SK-N-SH treated with all-trans-retinoic acid at 6 μM for 48 hours (cell line): ENCODE measurements around the gene PHYHD1.

Experiments
- ATAC-seq: fragments of 200-7000 bp; cut with Tn5 transposase; 3 replicates; pipeline ENCODE4 v1.9.1; 2020; ENCODE audit warnings: mild to moderate bottlenecking, moderate library complexity
- ARNTL ChIP-seq: fragments of 450-650 bp; formaldehyde crosslinking; IDR thresholded peaks from 2 replicates; pipeline ENCODE4 v1.5.0; 2020; ENCODE audit warnings: low read depth, mild to moderate bottlenecking, moderate library complexity, borderline replicate concordance
- CSDC2 ChIP-seq: fragments of 250-450 bp; sonication (Bioruptor Pico); IDR thresholded peaks from 2 replicates; pipeline ENCODE4 v1.5.0; 2020; ENCODE audit warnings: mild to moderate bottlenecking, moderate library complexity
- ESRRG ChIP-seq: fragments of 250-450 bp; sonication (Bioruptor Pico); IDR thresholded peaks from 2 replicates; pipeline ENCODE4 v1.6.1; 2021; ENCODE audit warnings: mild to moderate bottlenecking
- OSR1 ChIP-seq: fragments of 250-450 bp; sonication (Bioruptor Pico); IDR thresholded peaks from 2 replicates; pipeline ENCODE4 v1.8.0; 2022; ENCODE audit warnings: moderate library complexity, mild to moderate bottlenecking, inconsistent platforms
- PATZ1 ChIP-seq: fragments of 250-450 bp; sonication (Bioruptor Pico); IDR thresholded peaks from 2 replicates; pipeline ENCODE4 v1.8.0; 2020; ENCODE audit warnings: mild to moderate bottlenecking, moderate library complexity, borderline replicate concordance
- POU6F1 ChIP-seq: fragments of 250-450 bp; sonication (Bioruptor Pico); IDR thresholded peaks from 2 replicates; pipeline ENCODE4 v1.8.0; 2021; ENCODE audit warnings: low read depth, mild to moderate bottlenecking, moderate library complexity, borderline replicate concordance
- RARB ChIP-seq: fragments of 250-450 bp; sonication (Bioruptor Pico); IDR thresholded peaks from 2 replicates; pipeline ENCODE4 v1.8.0; 2021; ENCODE audit warnings: mild to moderate bottlenecking, moderate library complexity
- SNAI2 ChIP-seq: fragments of 250-450 bp; sonication (Bioruptor Pico); IDR thresholded peaks from 2 replicates; pipeline ENCODE4 v1.5.0; 2020; ENCODE audit warnings: mild to moderate bottlenecking, moderate library complexity
- TCF4 ChIP-seq: fragments of 250-450 bp; sonication (Bioruptor Pico); IDR thresholded peaks from 2 replicates; pipeline ENCODE4 v1.8.0; 2021; ENCODE audit warnings: mild to moderate bottlenecking, moderate library complexity, borderline replicate concordance
- ZC3H10 ChIP-seq: fragments of 250-450 bp; sonication (Bioruptor Pico); IDR thresholded peaks from 2 replicates; pipeline ENCODE4 v1.5.1; 2021; ENCODE audit warnings: mild to moderate bottlenecking, moderate library complexity
- ZFP3 ChIP-seq: fragments of 250-450 bp; sonication (Bioruptor Pico); IDR thresholded peaks from 2 replicates; pipeline ENCODE4 v1.5.0; 2020; ENCODE audit warnings: mild to moderate bottlenecking, moderate library complexity
- ZNF565 ChIP-seq: fragments of 450-650 bp; formaldehyde crosslinking; conservative IDR thresholded peaks from 2 replicates; pipeline ENCODE4 v1.5.0; 2020; ENCODE audit warnings: low read depth, mild to moderate bottlenecking, moderate library complexity
- ZNF8 ChIP-seq: fragments of 450-650 bp; formaldehyde crosslinking; IDR thresholded peaks from 2 replicates; pipeline ENCODE4 v1.5.0; 2020; ENCODE audit warnings: mild to moderate bottlenecking, moderate library complexity
- TF ChIP-seq, protein P1 (sequence below): fragments of 250-450 bp; sonication (Bioruptor Pico); IDR thresholded peaks from 2 replicates; pipeline ENCODE4 v1.5.0; 2020; ENCODE audit warnings: mild to moderate bottlenecking, moderate library complexity

PHYHD1 gene

GRCh38 chr9:128887914-128888350, 32.9 kb upstream of the PHYHD1 start:
- ATAC-seq = no peak
- TF ChIP-seq OSR1 (CRISPR knock-in tag) = no peak
- TF ChIP-seq SNAI2 (CRISPR knock-in tag) = no peak
- TF ChIP-seq ARNTL = no peak
- no peak for TF ChIP-seq CSDC2 (CRISPR knock-in tag)
- no peak for TF ChIP-seq ZNF565 (CRISPR knock-in tag)
- no peak for TF ChIP-seq TCF4 (CRISPR knock-in tag)
- TF ChIP-seq ESRRG (CRISPR knock-in tag) = no peak
- TF ChIP-seq ZFP3 (CRISPR knock-in tag) = no peak
- TF ChIP-seq, protein P1, sequence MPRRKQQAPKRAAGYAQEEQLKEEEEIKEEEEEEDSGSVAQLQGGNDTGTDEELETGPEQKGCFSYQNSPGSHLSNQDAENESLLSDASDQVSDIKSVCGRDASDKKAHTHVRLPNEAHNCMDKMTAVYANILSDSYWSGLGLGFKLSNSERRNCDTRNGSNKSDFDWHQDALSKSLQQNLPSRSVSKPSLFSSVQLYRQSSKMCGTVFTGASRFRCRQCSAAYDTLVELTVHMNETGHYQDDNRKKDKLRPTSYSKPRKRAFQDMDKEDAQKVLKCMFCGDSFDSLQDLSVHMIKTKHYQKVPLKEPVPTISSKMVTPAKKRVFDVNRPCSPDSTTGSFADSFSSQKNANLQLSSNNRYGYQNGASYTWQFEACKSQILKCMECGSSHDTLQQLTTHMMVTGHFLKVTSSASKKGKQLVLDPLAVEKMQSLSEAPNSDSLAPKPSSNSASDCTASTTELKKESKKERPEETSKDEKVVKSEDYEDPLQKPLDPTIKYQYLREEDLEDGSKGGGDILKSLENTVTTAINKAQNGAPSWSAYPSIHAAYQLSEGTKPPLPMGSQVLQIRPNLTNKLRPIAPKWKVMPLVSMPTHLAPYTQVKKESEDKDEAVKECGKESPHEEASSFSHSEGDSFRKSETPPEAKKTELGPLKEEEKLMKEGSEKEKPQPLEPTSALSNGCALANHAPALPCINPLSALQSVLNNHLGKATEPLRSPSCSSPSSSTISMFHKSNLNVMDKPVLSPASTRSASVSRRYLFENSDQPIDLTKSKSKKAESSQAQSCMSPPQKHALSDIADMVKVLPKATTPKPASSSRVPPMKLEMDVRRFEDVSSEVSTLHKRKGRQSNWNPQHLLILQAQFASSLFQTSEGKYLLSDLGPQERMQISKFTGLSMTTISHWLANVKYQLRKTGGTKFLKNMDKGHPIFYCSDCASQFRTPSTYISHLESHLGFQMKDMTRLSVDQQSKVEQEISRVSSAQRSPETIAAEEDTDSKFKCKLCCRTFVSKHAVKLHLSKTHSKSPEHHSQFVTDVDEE = no peak
- no peak for TF ChIP-seq PATZ1 (CRISPR knock-in tag)
- no peak for TF ChIP-seq RARB (CRISPR knock-in tag)

DNA sequence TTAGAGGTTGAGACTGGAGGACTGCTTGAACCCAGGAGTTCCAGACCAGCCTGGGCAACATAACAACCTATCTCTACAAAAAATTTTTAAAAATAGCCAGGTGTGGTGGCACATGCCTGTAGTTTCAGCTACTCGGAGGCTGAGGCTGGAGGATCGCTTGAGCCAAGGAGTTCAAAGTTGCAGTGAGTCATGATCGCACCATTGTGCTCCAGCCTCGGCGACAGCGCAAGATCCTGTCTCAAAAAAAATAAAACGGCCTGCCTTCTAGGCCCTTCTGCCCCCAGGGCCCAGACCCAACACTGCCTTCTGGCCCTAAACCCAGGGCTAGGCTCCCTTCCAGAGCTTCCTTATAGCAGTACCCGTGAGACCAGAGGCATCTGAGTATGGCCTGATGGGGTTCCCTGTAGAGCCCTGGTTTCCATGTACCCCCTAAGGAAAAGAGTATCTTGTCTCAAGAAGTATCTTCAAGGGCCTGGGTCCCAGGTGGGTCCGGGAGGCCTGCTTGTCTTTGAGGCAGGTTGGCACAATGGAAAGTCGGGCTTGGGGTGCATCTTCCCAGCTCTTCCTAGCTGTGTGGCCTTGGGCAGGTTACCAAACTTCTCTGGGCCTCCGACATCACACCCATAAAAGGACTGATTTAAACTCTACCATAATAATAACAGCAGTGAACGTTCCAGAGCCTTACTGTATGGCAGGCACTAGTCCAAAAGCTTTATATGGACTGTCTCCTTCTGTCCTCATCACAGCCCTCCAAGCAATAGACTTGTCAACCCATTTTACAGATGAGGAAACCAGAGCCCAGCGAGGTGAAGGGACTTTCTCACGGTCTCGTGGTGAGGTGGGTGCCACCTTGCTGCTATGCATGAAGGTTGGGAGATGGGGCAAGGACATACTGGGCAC, 29.2 kb upstream of the PHYHD1 start:
- ATAC-seq = no peak
- TF ChIP-seq, protein P1 = no peak
- TF ChIP-seq PATZ1 (CRISPR knock-in tag) (no peak), POU6F1 (no peak), ZC3H10 (no peak), ZNF565 (CRISPR knock-in tag) (no peak)
- TF ChIP-seq, all 23 proteins: peak for 0

- TF ChIP-seq PATZ1 (CRISPR knock-in tag) (peak; percentile 91; the same call in 1 of the 2 replicates), ZNF8 (CRISPR knock-in tag) (no peak)
- ATAC-seq = peak; percentile 92
Measured at GRCh38 chr9:128892221-128892921, 28.4 kb upstream of the PHYHD1 start.
